Ovary (tissue), 3 donors: Measurements from ENCODE around the gene KRT24.

Experiments
- CTCF ChIP-seq, 3 donors: fragments of 450-650 bp in 2 of 3; fragments of 200-600 bp in 1 of 3; IDR thresholded peaks; one replicate each; pipeline versions ENCODE4 v1.5.1 to v1.8.0; 2016 to 2022; ENCODE audit warnings: antibody characterized with exemption in 3 of 3, mild to moderate bottlenecking in 1 of 3
- POLR2A ChIP-seq: fragments of 450-650 bp; IDR thresholded peaks from one replicate; pipeline ENCODE4 v1.6.1; 2017; ENCODE audit warnings: antibody characterized with exemption, mild to moderate bottlenecking, moderate library complexity
- donor health status: DM: no; HTN: no; CAD: no.

GRCh38 chr17:40717776-40718175 lies 14.2 kb upstream of the KRT24 start:
- TF ChIP-seq CTCF (IDR thresholded peaks at IDR 0.05) (no peak), POLR2A (no peak)
